ENCODE data around the gene PARP15. TPM values are rescaled to one million over a fixed set of nuclear protein-coding genes. Genes with fewer than 3 reads are reported as not detected.
"Not testable (repeated sequence)": the region's sequence is repeated elsewhere in the genome, so short reads cannot be mapped to it uniquely, and the experiment has no call there.

Gene PARP15
- total RNA-seq, 1 donor from 2014 or later: 0.09 TPM

DNA sequence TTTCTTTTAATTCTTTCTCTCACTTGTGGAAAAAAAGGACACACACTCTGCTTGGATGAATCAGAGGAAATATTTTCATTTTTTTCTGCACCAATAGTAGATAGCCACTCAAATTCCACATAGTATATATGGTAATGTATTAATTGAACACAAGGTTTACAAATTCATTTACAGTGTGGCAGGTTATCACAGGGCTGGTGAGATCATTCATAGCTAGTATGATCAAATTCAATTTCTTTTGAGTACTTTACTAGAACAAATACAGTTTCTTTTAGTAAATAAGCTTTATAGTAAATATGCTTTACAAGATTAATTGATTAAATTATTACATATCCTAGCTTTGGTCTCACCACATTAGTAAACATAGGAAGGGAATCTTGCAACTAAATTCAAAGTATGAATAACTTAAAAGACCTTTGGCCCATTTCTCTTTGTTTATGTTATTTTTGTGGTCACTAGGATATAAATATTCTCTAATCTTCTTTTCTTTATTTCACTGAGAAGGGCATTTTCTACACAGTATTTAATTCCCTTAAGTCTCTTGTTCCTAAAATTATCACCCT is 63.1 kb downstream of the PARP15 start:
- H3K4me2 ChIP-seq (ENCODE audit: low read length): no peak overlapping the region
- H4K20me1 ChIP-seq (ENCODE audit: insufficient read depth, low read length): no peaks in the 10 kb centered on the region
- FAIRE-seq (no peak), DNase-seq (ENCODE audit: low read depth) (no peak)
- H3K36me3 Mint-ChIP-seq (ENCODE audit: low read depth, unreplicated experiment): no peaks in the 10 kb centered on the region
- H3K27me3 ChIP-seq (ENCODE audit: insufficient read depth, low read length): no peaks in the 10 kb centered on the region
- H3K36me3 ChIP-seq (ENCODE audit: insufficient read depth, low read length): no peaks in the 10 kb centered on the region
- peaks cover 8% of the 10 kb centered on the region for H3K4me1 ChIP-seq (ENCODE audit: insufficient read depth, low read length)
- peaks cover 3% of the 10 kb centered on the region for H3K9me3 Mint-ChIP-seq (ENCODE audit: unreplicated experiment)
- H2AFZ ChIP-seq (ENCODE audit: low read depth, low read length): no peak overlapping the region
- H3K4me3 Mint-ChIP-seq (ENCODE audit: unreplicated experiment): no peak overlapping the region
- H3K79me2 ChIP-seq (ENCODE audit: insufficient read depth, low read length): no peaks in the 10 kb centered on the region
- no peak overlapping the region for H3K4me3 ChIP-seq (ENCODE audit: insufficient read depth, low read depth, low read length)
- no peaks in the 10 kb centered on the region for H3K9me3 ChIP-seq (ENCODE audit: insufficient read depth, low read depth, low read length)
- TF ChIP-seq EZH2 (IDR thresholded peaks at IDR 0.05; ENCODE audit: insufficient read depth, low read length): no peak
- TF ChIP-seq, protein P1, sequence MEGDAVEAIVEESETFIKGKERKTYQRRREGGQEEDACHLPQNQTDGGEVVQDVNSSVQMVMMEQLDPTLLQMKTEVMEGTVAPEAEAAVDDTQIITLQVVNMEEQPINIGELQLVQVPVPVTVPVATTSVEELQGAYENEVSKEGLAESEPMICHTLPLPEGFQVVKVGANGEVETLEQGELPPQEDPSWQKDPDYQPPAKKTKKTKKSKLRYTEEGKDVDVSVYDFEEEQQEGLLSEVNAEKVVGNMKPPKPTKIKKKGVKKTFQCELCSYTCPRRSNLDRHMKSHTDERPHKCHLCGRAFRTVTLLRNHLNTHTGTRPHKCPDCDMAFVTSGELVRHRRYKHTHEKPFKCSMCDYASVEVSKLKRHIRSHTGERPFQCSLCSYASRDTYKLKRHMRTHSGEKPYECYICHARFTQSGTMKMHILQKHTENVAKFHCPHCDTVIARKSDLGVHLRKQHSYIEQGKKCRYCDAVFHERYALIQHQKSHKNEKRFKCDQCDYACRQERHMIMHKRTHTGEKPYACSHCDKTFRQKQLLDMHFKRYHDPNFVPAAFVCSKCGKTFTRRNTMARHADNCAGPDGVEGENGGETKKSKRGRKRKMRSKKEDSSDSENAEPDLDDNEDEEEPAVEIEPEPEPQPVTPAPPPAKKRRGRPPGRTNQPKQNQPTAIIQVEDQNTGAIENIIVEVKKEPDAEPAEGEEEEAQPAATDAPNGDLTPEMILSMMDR (IDR thresholded peaks at IDR 0.05; ENCODE audit: insufficient read depth, low read depth, low read length): no peak
- no peak overlapping the region for H3K27ac ChIP-seq (ENCODE audit: low read depth, low read length)
- H3K9ac ChIP-seq (ENCODE audit: low read length): no peak overlapping the region
- H3K4me1 Mint-ChIP-seq (ENCODE audit: low read depth, unreplicated experiment): peaks cover 10% of the 10 kb centered on the region
- H3K27ac Mint-ChIP-seq (ENCODE audit: unreplicated experiment): no peak overlapping the region
- H3K27me3 Mint-ChIP-seq (ENCODE audit: low read depth, unreplicated experiment): peaks cover 8% of the 10 kb centered on the region

DNA sequence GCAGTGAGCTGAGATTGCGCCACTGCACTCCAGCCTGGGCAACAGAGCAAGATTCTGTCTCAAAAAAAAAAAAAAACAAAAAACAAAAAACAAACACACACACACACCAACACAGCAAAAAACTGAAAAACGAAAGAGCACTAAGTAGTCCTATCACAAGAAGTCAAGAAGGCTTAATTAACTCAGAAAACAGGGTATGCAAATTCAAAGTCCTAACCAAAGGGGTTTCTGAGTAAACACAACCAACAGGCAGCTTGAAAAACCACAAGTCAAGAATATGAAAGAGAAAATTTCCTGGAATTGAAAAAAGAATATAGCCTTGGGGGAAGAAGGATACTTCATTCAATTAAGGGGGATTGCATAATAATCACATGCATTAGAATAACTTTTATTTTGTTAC is 65.5 kb downstream of the PARP15 start:
- H3K27me3 Mint-ChIP-seq (ENCODE audit: low read depth, unreplicated experiment): peaks cover 8% of the 10 kb centered on the region
- Histone ChIP-seq H3K36me3 (ENCODE audit: insufficient read depth, low read length) (no peaks in the 10 kb centered on the region), H3K4me1 (ENCODE audit: insufficient read depth, low read length) (no peaks in the 10 kb centered on the region), H3K4me2 (ENCODE audit: low read length) (no peak overlapping the region), H3K4me3 (ENCODE audit: insufficient read depth, low read depth, low read length) (no peak overlapping the region), H3K9ac (ENCODE audit: low read length) (no peak overlapping the region), H2AFZ (ENCODE audit: low read depth, low read length) (no peak overlapping the region), H3K9me3 (ENCODE audit: insufficient read depth, low read depth, low read length) (no peaks in the 10 kb centered on the region), H3K27me3 (ENCODE audit: insufficient read depth, low read length) (no peaks in the 10 kb centered on the region), H3K79me2 (ENCODE audit: insufficient read depth, low read length) (no peaks in the 10 kb centered on the region), H4K20me1 (ENCODE audit: insufficient read depth, low read length) (no peaks in the 10 kb centered on the region), H3K27ac (ENCODE audit: low read depth, low read length) (no peak overlapping the region)
- no peak overlapping the region for H3K4me3 Mint-ChIP-seq (ENCODE audit: unreplicated experiment)
- TF ChIP-seq, protein P1 (IDR thresholded peaks at IDR 0.05; ENCODE audit: insufficient read depth, low read depth, low read length): no peak
- no peak for TF ChIP-seq EZH2 (IDR thresholded peaks at IDR 0.05; ENCODE audit: insufficient read depth, low read length)
- H3K36me3 Mint-ChIP-seq (ENCODE audit: low read depth, unreplicated experiment): no peaks in the 10 kb centered on the region
- H3K27ac Mint-ChIP-seq (ENCODE audit: unreplicated experiment): no peak overlapping the region
- FAIRE-seq (no peak), DNase-seq (ENCODE audit: low read depth) (no peak)
- no peaks in the 10 kb centered on the region for H3K4me1 Mint-ChIP-seq (ENCODE audit: low read depth, unreplicated experiment)
- H3K9me3 Mint-ChIP-seq (ENCODE audit: unreplicated experiment): peaks cover 3% of the 10 kb centered on the region

DNA sequence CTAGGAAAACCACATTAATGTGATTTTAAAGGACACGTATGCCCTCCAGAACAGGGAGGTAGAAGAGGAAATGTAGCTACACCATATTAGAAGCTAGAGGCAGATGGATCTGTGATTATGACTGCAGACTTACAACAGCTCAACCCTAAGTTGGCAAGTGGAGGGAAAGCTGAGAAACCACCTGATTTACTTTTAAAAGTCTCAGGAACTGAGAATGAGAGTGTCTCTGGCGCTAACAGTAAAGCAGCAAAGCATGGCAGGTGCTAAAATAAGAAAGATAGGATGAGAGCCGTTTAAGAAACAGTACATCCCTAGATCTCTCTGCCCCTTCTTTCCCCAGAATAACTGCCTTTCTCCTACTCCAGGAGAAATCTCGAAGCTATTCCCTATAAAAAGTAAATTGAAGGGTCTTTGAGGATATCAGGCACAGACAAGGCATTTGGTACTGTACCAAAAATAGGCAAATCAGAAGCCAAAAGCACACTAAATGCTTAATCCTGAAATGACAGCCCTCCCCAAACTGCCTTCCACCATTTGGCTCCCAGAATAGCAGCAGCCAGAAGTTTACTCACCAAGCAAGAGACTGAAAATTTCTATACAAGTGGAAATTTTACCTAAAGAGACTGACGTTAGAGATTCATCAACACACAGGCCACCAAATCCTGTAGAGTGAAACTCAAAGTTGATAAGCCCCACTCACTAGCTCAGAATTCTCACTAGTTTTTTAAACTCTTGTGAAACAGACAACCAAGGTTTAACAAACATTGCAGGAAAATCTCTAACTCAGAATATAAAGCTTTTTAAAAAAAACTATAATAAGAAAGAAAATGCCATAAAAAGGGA is 68.9 kb downstream of the PARP15 start:
- H3K27me3 Mint-ChIP-seq (ENCODE audit: low read depth, unreplicated experiment): peaks cover 12% of the 10 kb centered on the region
- no peaks in the 10 kb centered on the region for H3K79me2 ChIP-seq (ENCODE audit: insufficient read depth, low read length)
- no peaks in the 10 kb centered on the region for H3K4me1 ChIP-seq (ENCODE audit: insufficient read depth, low read length)
- no peak overlapping the region for H3K27ac Mint-ChIP-seq (ENCODE audit: unreplicated experiment)
- H3K36me3 ChIP-seq (ENCODE audit: insufficient read depth, low read length): no peaks in the 10 kb centered on the region
- H4K20me1 ChIP-seq (ENCODE audit: insufficient read depth, low read length): no peaks in the 10 kb centered on the region
- no peak overlapping the region for H3K4me2 ChIP-seq (ENCODE audit: low read length)
- peaks cover 3% of the 10 kb centered on the region for H3K27me3 ChIP-seq (ENCODE audit: insufficient read depth, low read length)
- no peaks in the 10 kb centered on the region for H3K36me3 Mint-ChIP-seq (ENCODE audit: low read depth, unreplicated experiment)
- no peak overlapping the region for H3K27ac ChIP-seq (ENCODE audit: low read depth, low read length)
- no peaks in the 10 kb centered on the region for H3K4me1 Mint-ChIP-seq (ENCODE audit: low read depth, unreplicated experiment)
- H3K4me3 ChIP-seq (ENCODE audit: insufficient read depth, low read depth, low read length): no peak overlapping the region
- no peak for TF ChIP-seq EZH2 (IDR thresholded peaks at IDR 0.05; ENCODE audit: insufficient read depth, low read length)
- TF ChIP-seq, protein P1 (IDR thresholded peaks at IDR 0.05; ENCODE audit: insufficient read depth, low read depth, low read length): no peak
- no peak overlapping the region for H3K4me3 Mint-ChIP-seq (ENCODE audit: unreplicated experiment)
- no peak overlapping the region for H3K9ac ChIP-seq (ENCODE audit: low read length)
- peaks cover 3% of the 10 kb centered on the region for H3K9me3 Mint-ChIP-seq (ENCODE audit: unreplicated experiment)
- H3K9me3 ChIP-seq (ENCODE audit: insufficient read depth, low read depth, low read length): no peaks in the 10 kb centered on the region
- FAIRE-seq (no peak), DNase-seq (ENCODE audit: low read depth) (no peak)
- no peak overlapping the region for H2AFZ ChIP-seq (ENCODE audit: low read depth, low read length)

DNA sequence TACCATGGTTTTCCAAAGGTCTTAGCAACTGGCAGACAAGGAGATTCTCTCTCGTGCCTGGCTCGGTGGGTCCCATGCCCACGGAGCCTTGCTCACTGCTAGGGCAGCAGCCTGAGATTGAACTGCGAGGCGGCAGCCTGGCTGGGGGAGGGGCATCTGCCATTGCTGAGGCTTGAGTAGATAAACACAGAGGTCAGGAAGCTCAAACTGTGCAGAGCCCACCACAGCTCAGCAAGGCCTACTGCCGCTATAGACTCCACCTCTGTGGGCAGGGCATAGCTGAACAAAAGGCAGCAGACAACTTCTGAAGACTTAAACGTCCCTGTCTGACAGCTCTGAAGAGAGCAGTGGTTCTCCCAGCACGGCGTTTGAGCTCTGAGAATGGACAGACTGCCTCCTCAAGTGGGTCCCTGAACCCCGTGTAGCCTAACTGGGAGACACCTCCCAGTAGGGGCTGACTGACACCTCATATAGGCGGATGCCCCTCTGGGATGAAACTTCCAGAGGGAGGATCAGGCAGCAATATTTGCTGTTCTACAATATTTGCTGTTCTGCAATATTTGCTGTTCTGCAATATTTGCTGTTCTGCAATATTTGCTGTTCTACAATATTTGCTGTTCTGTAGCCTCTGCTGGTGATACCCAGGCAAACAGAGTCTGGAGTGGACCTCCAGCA is 73.9 kb downstream of the PARP15 start:
- H3K27me3 ChIP-seq (ENCODE audit: insufficient read depth, low read length); H3K27ac Mint-ChIP-seq (ENCODE audit: unreplicated experiment); FAIRE-seq; H3K4me1 ChIP-seq (ENCODE audit: insufficient read depth, low read length); H3K9me3 ChIP-seq (ENCODE audit: insufficient read depth, low read depth, low read length); H3K4me3 Mint-ChIP-seq (ENCODE audit: unreplicated experiment); H3K4me2 ChIP-seq (ENCODE audit: low read length); DNase-seq (ENCODE audit: low read depth); H3K27ac ChIP-seq (ENCODE audit: low read depth, low read length); H3K79me2 ChIP-seq (ENCODE audit: insufficient read depth, low read length); H3K4me3 ChIP-seq (ENCODE audit: insufficient read depth, low read depth, low read length); H3K36me3 Mint-ChIP-seq (ENCODE audit: low read depth, unreplicated experiment); H3K9ac ChIP-seq (ENCODE audit: low read length); H3K9me3 Mint-ChIP-seq (ENCODE audit: unreplicated experiment); H3K4me1 Mint-ChIP-seq (ENCODE audit: low read depth, unreplicated experiment); H2AFZ ChIP-seq (ENCODE audit: low read depth, low read length); H3K27me3 Mint-ChIP-seq (ENCODE audit: low read depth, unreplicated experiment); H3K36me3 ChIP-seq (ENCODE audit: insufficient read depth, low read length); H4K20me1 ChIP-seq (ENCODE audit: insufficient read depth, low read length): not testable (repeated sequence)

Measured in astrocyte (in vitro differentiated cells and primary cell).